GM12864 (cell line): ENCODE results near the gene SMTNL2.

Experiments
- DNase-seq: peaks from one replicate; pipeline ENCODE4 v3.0.0-alpha.2; 2011; ENCODE audit warnings: low read depth
- H3K4me3 ChIP-seq: 2 replicates; pipeline ENCODE4 v1.5.1; 2011; ENCODE audit warnings: mild to moderate bottlenecking, low read depth, low read length, control low read depth
- CTCF ChIP-seq: IDR thresholded peaks from 2 replicates; pipeline ENCODE4 v1.5.1; 2011; ENCODE audit warnings: low read depth, mild to moderate bottlenecking, moderate library complexity, low read length, control low read depth, inconsistent platforms; ENCODE audit errors: missing control alignments

The SMTNL2 gene

GRCh38 chr17:4584101-4584916, at the start of gene SMTNL2:
Gene SMTNL2 (plus strand): TSS chr17:4584529. CDS start chr17:4584606, 77 bp downstream.
- no peak for TF ChIP-seq CTCF
- no peak within 1 kb of the TSS for H3K4me3 ChIP-seq
- no peak for DNase-seq

- no peak overlapping the region for H3K4me3 ChIP-seq
- TF ChIP-seq CTCF, result no peak
- DNase-seq, result no peak
These were observed 49.2 kb upstream of the SMTNL2 start for GRCh38 chr17:4534928-4535666.

- TF ChIP-seq CTCF, result no peak
- DNase-seq, result no peak
- no peak overlapping the region for H3K4me3 ChIP-seq
These were observed 48.6 kb upstream of the SMTNL2 start for GRCh38 chr17:4535667-4536258.

- no peak for DNase-seq
- no peak for TF ChIP-seq CTCF
- no peak overlapping the region for H3K4me3 ChIP-seq
These were observed 48.0 kb upstream of the SMTNL2 start for GRCh38 chr17:4536259-4536741.

GRCh38 chr17:4536742-4537411, 47.5 kb upstream of the SMTNL2 start:
- no peak overlapping the region for H3K4me3 ChIP-seq
- DNase-seq, result no peak
- TF ChIP-seq CTCF, result no peak

GRCh38 chr17:4537451-4538235, 46.7 kb upstream of the SMTNL2 start:
- no peak for DNase-seq
- no peak overlapping the region for H3K4me3 ChIP-seq
- TF ChIP-seq CTCF, result no peak
